GM21390 (cell line): ENCODE measurements around the gene SPOCK2.

ENCODE experiments used
- ATAC-seq: cut with Tn5 transposase; IDR thresholded peaks from one replicate; pipeline ENCODE4 v1.9.1; 2021; ENCODE audit not compliant: unreplicated experiment

The SPOCK2 gene

DNA sequence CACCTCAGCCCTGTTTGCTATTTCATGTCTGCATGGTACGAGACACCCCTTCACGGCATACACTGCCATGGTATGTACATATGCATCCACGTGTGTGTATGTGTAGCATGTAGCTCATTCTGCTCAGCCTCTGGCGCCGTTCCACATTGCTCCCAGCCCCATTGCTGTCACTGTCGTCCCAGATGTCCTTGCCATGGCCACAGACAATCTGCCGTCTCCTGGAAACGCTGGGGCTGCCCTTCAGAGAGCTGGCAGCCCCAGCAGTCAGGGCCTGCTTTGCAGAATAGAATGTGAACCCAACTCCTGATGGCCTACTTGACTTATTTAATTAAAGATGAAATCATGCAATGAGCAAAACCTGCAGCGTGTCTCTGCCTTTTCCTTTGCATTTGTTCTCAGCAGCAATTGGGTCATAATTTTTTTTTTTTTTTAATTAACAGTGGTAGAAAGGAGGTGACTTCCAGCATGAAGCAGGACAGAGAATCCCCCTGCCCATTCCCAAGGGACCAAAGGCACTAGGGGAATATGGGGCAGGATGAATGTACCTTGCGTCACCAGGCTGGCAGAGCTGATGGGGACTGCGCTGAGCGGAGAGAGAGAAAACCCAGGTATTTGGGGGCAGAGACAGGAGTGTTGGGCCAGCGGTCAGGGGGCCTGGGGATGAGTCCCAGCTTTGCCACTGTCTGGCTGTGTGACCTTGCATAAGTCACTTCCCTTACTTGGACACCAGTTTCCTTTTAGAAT, 75.0 kb downstream of the SPOCK2 start:
- no peak for ATAC-seq

DNA sequence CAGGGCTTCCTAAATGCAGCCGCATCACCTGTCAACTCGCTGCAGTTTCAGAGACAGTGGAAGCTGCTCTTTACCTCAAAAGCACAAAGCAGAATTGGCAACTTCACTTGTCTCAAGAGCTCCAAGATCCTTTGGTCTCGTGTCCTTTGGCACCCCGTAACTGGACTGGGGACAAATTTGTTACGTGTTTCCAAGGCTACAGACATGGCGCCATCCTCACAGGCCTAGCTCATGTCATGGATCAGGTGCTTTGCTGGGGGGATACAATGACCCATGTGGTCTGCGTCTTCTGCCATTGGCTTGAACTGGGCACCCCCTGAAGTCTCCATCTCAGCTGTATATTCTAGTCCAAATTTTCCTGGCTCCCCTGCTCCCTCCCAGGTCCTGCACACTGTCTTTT, 75.6 kb downstream of the SPOCK2 start:
- no peak for ATAC-seq

DNA sequence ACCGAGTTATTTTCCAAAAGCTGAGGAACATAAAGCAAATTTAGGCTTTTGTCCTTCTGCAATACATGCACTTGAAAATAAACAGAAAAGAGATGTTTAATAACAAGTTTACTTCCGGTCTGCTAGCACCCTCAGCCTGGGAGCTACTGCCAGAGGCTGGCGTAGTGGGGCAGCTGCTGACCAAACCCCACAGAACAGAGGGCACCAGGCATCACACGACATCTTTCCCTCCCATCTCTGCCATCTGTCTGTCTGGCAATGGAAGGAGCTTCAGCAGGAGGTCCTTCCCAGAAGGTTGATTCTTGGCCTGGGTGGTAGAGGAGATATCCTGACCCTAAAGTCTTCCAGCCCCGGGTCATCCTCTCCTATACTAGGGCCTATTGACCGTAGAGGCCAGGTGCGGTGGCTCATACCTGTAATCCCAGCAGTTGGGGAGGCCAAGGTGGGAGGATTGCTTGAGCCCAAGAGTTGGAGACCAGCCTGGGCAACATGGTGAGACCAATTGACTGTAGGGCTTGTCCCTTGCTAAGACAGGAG, 76.3 kb downstream of the SPOCK2 start:
- no peak for ATAC-seq

DNA sequence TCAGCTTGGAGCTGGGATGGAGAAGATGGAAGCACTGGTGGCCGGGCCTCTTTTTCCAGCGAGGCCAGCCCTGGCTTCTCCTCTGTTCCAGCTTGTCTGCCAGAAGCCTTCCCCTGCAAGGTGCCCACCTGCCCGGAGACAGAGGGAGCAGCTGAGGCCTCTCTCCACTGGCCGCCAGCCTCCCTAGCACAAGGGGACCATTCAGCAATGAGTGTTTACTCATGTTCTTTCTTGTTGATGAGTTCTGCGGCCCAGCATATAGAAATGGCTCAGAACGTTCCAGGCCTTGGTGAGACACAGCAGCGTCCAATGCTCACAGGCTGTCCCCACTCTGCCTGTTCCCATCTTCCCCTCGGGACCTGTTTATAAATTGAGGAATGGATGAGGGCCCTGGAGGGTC, 76.9 kb downstream of the SPOCK2 start:
- ATAC-seq = no peak

DNA sequence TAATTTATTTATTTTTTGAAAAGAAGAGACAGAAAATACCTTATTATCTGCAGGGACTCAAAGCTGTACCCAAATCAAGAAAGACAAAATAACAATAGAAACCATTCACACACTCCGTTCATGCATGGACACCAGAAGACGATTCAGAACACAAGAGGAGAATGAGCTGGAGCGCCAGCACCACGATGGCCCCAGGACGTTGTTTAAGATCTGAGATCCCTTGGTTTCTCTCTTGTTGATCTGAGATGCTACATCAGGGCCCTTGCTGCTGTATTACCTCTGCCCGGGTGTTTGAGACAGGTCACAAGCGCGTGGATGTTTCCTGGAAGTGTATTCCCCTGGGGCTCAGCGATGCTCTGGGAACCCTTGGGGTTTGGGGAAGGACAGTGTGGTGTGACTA, 77.3 kb downstream of the SPOCK2 start:
- no peak for ATAC-seq

DNA sequence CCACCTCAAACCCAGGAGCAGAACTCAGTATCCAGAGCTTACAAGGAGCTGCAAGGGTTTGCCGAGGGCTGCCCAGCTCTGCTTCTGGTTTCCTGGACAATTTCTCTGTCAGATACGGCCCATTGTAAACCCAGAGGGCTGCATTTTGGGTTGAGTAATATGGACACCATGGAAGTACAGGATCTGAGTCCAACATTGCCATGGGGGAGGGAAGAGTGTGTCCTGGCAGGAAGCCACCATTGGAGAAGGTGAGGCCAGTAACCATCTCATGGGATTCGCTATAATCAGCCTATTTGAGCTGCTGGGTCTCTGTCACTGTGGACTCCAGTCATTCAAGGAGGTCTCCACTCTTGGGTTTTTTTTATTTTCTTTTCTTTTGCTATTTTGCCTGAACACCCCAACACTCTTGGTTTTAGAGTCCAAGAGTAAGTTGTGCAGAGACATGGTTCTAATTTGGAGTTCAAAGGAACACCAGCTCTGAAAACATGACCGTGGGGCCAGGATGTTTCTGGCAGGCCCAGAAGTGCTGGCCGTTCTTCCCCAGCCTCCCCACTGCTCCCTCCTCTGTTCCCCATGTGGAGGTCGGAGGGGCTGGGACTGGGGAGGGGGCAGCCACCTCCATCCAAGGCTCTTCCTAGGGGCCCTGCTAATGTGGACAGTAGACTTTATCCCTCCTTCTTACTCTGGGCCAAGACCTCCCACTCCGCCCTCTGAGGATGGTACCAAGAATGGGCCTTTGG, 77.9 kb downstream of the SPOCK2 start:
- no peak for ATAC-seq

DNA sequence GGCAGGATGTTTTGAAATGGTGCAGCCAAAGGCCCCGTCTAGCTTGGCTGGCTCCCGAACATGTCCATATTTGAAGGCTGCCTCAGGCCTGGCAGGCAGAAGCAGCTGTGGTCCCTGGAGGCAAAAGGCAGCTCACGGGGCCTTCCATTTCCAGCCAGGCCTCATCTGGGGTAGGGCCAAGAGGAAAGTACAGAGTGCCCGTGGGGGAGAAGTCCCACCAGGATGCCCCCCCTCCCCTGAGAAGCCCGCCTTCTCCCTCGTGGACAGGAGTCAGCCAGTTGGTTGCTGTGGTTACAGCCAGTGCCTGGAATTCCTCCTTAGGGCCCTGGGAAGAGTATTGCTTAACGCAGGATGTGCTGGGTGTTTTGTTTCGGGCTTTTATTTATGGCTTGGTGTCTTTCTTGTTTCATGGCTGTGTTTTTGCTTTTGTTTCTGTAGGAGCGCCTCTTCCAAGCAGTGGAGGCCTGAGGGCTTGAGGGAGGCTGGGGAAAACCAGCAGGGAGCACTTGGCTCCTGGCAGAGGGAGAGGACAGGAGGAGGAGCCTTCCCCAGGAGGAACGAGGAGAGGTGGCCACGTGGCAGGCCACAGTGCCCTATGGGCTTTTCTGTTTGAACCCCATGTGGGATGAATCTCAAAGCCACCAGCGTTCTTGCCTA, 78.8 kb downstream of the SPOCK2 start:
- no peak for ATAC-seq

DNA sequence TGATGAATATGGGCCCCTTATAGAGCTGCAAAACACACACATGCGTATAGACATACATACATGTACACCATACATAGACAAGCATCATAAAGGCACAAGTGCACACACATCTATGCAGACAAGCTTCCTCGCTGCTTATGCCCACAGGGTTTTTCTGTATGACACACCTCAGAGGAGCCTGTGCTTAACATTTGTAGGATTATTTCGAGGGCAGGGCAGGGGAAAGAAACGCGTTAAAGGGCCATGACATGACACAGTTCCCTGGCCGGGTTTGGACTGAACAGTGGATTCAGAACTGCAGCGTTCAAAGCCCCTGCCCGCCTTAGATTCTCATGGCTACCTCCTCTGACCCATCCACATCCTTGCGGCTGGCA, 79.3 kb downstream of the SPOCK2 start:
- ATAC-seq = no peak
